ENCODE results near the gene ZYX. TPM values are rescaled to one million over a fixed set of nuclear protein-coding genes. Genes with fewer than 3 reads are reported as not detected.
A peak's percentile ranks its signal among the peaks of the same experiment; 100 is the strongest.
"Not testable (repeated sequence)": the region's sequence is repeated elsewhere in the genome, so short reads cannot be mapped to it uniquely, and the experiment has no call there.

Gene ZYX
- total RNA-seq, 1 donor from 2014 or later: 9.2 TPM

GRCh38 chr7:143389316-143390103 lies 8.4 kb downstream of the ZYX start:
- peaks cover 50% of the 10 kb centered on the region for H3K36me3 ChIP-seq (ENCODE audit: control insufficient read depth, insufficient read depth, low read length)
- no peak for FAIRE-seq
- H3K27me3 ChIP-seq (ENCODE audit: control insufficient read depth, insufficient read depth, low read length): no peaks in the 10 kb centered on the region

DNA sequence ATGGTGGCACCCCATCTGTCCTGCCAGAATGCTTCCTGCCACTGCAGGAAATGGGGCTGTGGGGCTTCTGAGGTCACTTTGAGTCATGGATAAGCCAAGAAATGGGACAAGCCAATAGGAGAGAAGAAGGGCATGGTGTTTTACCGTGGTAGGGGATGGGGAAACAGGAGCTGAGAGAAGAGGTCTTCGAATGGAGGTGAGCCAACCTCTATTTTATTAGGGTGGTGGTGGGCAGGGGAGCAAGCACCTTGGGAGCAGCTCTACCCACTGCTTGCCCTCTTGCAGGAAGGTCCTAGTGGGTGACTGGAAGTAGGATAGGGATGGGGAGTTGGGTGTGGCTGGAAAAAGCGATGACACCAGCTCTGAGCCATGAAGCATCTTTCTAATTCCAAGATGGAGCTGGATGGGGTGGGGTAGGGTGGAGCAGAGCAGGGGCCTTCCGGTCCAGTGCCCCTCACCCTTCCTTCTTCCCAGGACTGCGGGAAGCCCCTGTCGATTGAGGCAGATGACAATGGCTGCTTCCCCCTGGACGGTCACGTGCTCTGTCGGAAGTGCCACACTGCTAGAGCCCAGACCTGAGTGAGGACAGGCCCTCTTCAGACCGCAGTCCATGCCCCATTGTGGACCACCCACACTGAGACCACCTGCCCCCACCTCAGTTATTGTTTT lies 9.1 kb downstream of the ZYX start:
- no peaks in the 10 kb centered on the region for H3K27me3 ChIP-seq (ENCODE audit: control insufficient read depth, insufficient read depth, low read length)
- peaks cover 53% of the 10 kb centered on the region for H3K36me3 ChIP-seq (ENCODE audit: control insufficient read depth, insufficient read depth, low read length)
- TF ChIP-seq CTCF (IDR thresholded peaks at IDR 0.05; ENCODE audit: insufficient read depth, low read length, severe bottlenecking): no peak
- FAIRE-seq: no peak
- DNase-seq (ENCODE audit: low read depth): no peak
- no peak overlapping the region for H3K4me3 ChIP-seq (ENCODE audit: low read depth, low read length)

More at GRCh38 chr7:143389316-143390103, 8.4 kb downstream of the ZYX start:
- no peak for TF ChIP-seq CTCF (IDR thresholded peaks at IDR 0.05; ENCODE audit: insufficient read depth, low read length, severe bottlenecking)
- no peak overlapping the region for H3K4me3 ChIP-seq (ENCODE audit: low read depth, low read length)
- no peak for DNase-seq (ENCODE audit: low read depth)

DNA sequence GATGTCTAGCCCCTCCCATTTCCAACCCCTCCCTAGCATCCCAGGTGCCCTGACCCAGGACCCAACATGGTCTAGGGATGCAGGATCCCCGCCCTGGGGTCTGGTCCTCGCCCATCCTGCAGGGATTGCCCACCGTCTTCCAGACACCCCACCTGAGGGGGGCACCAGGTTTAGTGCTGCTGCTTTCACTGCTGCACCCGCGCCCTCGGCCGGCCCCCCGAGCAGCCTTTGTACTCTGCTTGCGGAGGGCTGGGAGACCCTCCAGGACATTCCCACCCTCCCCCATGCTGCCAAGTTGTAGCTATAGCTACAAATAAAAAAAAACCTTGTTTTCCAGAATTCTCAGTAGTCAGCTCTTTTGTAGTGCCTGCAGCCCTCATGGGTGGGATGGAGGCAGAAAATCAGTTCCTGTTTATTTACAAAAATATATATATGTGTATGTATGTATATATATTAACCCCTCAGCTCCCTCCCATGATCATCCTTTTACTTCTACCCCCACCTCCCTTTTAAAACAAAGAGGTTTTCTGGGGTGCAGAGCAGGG lies 9.7 kb downstream of the ZYX start:
- H3K36me3 ChIP-seq (ENCODE audit: control insufficient read depth, insufficient read depth, low read length): peaks cover 57% of the 10 kb centered on the region
- TF ChIP-seq CTCF (IDR thresholded peaks at IDR 0.05; ENCODE audit: insufficient read depth, low read length, severe bottlenecking): no peak
- DNase-seq (ENCODE audit: low read depth) (no peak), FAIRE-seq (no peak)
- H3K4me3 ChIP-seq (ENCODE audit: low read depth, low read length): no peak overlapping the region
- no peaks in the 10 kb centered on the region for H3K27me3 ChIP-seq (ENCODE audit: control insufficient read depth, insufficient read depth, low read length)

GRCh38 chr7:143391462-143392404 lies 10.6 kb downstream of the ZYX start:
- H3K36me3 ChIP-seq (ENCODE audit: control insufficient read depth, insufficient read depth, low read length): peaks cover 57% of the 10 kb centered on the region
- FAIRE-seq: peak; percentile 18
- no peak for TF ChIP-seq CTCF (IDR thresholded peaks at IDR 0.05; ENCODE audit: insufficient read depth, low read length, severe bottlenecking)
- no peak for DNase-seq (ENCODE audit: low read depth)
- no peak overlapping the region for H3K4me3 ChIP-seq (ENCODE audit: low read depth, low read length)
- H3K27me3 ChIP-seq (ENCODE audit: control insufficient read depth, insufficient read depth, low read length): no peaks in the 10 kb centered on the region

DNA sequence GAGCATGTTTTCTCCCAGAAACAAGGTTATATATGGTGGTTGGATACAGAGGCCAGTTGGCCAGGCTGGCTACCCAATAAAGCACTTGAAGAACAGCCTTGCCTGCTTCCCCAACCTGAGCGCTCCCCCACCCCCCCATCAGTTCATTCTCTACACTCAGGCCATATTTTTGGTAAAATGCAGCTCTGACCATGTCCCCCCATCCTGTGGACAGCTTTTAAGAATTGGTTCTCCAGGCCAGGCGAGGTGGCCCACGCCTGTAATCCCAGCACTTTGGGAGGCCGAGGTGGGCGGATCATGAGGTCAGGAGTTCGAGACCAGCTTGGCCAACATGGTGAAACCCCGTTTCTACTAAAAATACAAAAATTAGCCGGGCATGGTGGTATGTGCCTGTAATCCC lies 11.3 kb downstream of the ZYX start:
- not testable (repeated sequence) for H3K27me3 ChIP-seq (ENCODE audit: control insufficient read depth, insufficient read depth, low read length); DNase-seq (ENCODE audit: low read depth); H3K4me3 ChIP-seq (ENCODE audit: low read depth, low read length); FAIRE-seq
- peaks cover 54% of the 10 kb centered on the region for H3K36me3 ChIP-seq (ENCODE audit: control insufficient read depth, insufficient read depth, low read length)
